H1 (cell line): Measurements from ENCODE around the gene RNF220. TPM values are rescaled to one million over a fixed set of nuclear protein-coding genes. Genes with fewer than 3 reads are reported as not detected.

Experiments
- CTCF ChIA-PET: fragments of 300-600 bp; sonication (Branson Sonifier 250); formaldehyde crosslinking; loops from one replicate; lab custom pipeline; 2021; ENCODE audit not compliant: partially characterized antibody; lab: Charles Lee
- POLR2A ChIA-PET: fragments of 300-600 bp; sonication (Branson Sonifier 250); formaldehyde crosslinking; loops from one replicate; lab custom pipeline; 2021; ENCODE audit warnings: inconsistent platforms; ENCODE audit not compliant: partially characterized antibody; lab: Charles Lee
- DNase-seq, 2 experiments: peaks; one replicate each; pipeline versions ENCODE4 v3.0.0 to v3.0.0-alpha.2; 2010 to 2022; ENCODE audit warnings: low spot score in 2 of 2, low read depth in 1 of 2, mixed read lengths in 1 of 2
- FAIRE-seq: peaks from 2 replicates; lab custom pipeline; 2011; peaks lifted over from hg19 to GRCh38; lab: Jason Lieb, UNC
- H2AFZ ChIP-seq: 2 replicates; pipeline ENCODE4 v1.8.1; 2012; ENCODE audit warnings: low read length, inconsistent platforms
- H2AK5ac ChIP-seq: 2 replicates; pipeline ENCODE4 v1.6.1; 2013; ENCODE audit warnings: low read depth, low read length
- H2BK120ac ChIP-seq: replicated peaks from 2 replicates; pipeline ENCODE3; 2013; ENCODE audit warnings: low read depth, low read length, inconsistent platforms
- H2BK12ac ChIP-seq: 2 replicates; pipeline ENCODE4 v1.6.1; 2013; ENCODE audit warnings: low read depth, low read length
- H2BK15ac ChIP-seq: 2 replicates; pipeline ENCODE4 v1.6.1; 2013; ENCODE audit warnings: low read length
- H2BK20ac ChIP-seq: 2 replicates; pipeline ENCODE4 v1.6.1; 2013; ENCODE audit warnings: low read length
- H2BK5ac ChIP-seq: 2 replicates; pipeline ENCODE4 v1.6.1; 2013; ENCODE audit warnings: low read depth, low read length
- H3K14ac ChIP-seq: 2 replicates; pipeline ENCODE4 v1.6.1; 2013; ENCODE audit warnings: inconsistent platforms; ENCODE audit not compliant: insufficient read length
- H3K18ac ChIP-seq: 2 replicates; pipeline ENCODE4 v1.6.1; 2013; ENCODE audit warnings: low read length; ENCODE audit errors: extremely low read depth
- H3K23ac ChIP-seq: 2 replicates; pipeline ENCODE4 v1.6.1; 2013; ENCODE audit warnings: inconsistent platforms; ENCODE audit not compliant: insufficient read length
- H3K23me2 ChIP-seq: 2 replicates; pipeline ENCODE4 v1.6.1; 2013; ENCODE audit warnings: low read depth, low read length
- H3K27ac ChIP-seq: 2 replicates; pipeline ENCODE4 v1.6.1; 2011; ENCODE audit warnings: low read depth, low read length, inconsistent platforms
- H3K27me3 ChIP-seq, 4 experiments: replicated peaks in 1 of 4; 1 replicate in 1 of 4; 2 replicates in 3 of 4; pipeline versions ENCODE4 v1.6.1 to v1.8.1; 2011 to 2013; ENCODE audit warnings: low read length in 3 of 4, mild to moderate bottlenecking in 3 of 4, inconsistent platforms in 2 of 4, mixed read lengths in 2 of 4, moderate library complexity in 1 of 4; ENCODE audit not compliant: control insufficient read depth in 3 of 4, insufficient read depth in 3 of 4; ENCODE audit errors: extremely low read depth in 1 of 4
- H3K36me3 ChIP-seq, 4 experiments: 2 replicates each; pipeline versions ENCODE4 v1.6.1 to v1.8.1; 2011 to 2013; ENCODE audit warnings: mild to moderate bottlenecking in 4 of 4, low read length in 3 of 4, moderate library complexity in 2 of 4, control low read depth in 1 of 4, inconsistent platforms in 1 of 4; ENCODE audit not compliant: insufficient read depth in 4 of 4, control insufficient read depth in 2 of 4
- H3K4ac ChIP-seq: replicated peaks from 2 replicates; pipeline ENCODE3; 2013; ENCODE audit warnings: low read length, low read depth, mixed read lengths, inconsistent platforms; ENCODE audit not compliant: insufficient read length
- H3K4me1 ChIP-seq, 4 experiments: replicated peaks in 1 of 4; 1 replicate in 1 of 4; 2 replicates in 3 of 4; pipeline versions ENCODE4 v1.6.1 to v1.8.1; 2011 to 2013; ENCODE audit warnings: low read length in 3 of 4, inconsistent platforms in 2 of 4, mixed read lengths in 1 of 4; ENCODE audit not compliant: insufficient read depth in 4 of 4, control insufficient read depth in 3 of 4
- H3K4me2 ChIP-seq, 2 experiments: 2 replicates each; pipeline versions ENCODE4 v1.6.1 to v1.8.1; 2011 to 2013; ENCODE audit warnings: low read depth in 2 of 2, low read length in 2 of 2, control low read depth in 1 of 2, inconsistent platforms in 1 of 2, mild to moderate bottlenecking in 1 of 2; ENCODE audit not compliant: insufficient read depth in 1 of 2
- H3K4me3 ChIP-seq, 4 experiments: fragments of 200-600, 300-600 bp in 1 of 4; sonication (generic), shearing (Covaris generic), sonication (Bioruptor Twin) in 1 of 4; 2 replicates each; pipeline versions ENCODE4 v1.5.1 to v1.8.1; 2011 to 2016; ENCODE audit warnings: low read length in 4 of 4, low read depth in 3 of 4, control low read depth in 2 of 4, inconsistent platforms in 2 of 4, mild to moderate bottlenecking in 2 of 4, mixed read lengths in 1 of 4, moderate library complexity in 1 of 4; ENCODE audit not compliant: insufficient read depth in 2 of 4; ENCODE audit errors: extremely low read depth in 1 of 4
- H3K56ac ChIP-seq: replicated peaks from 2 replicates; pipeline ENCODE3; 2013; ENCODE audit warnings: low read depth, mild to moderate bottlenecking, mixed read lengths, low read length, inconsistent platforms; ENCODE audit not compliant: insufficient read length
- H3K79me1 ChIP-seq: 2 replicates; pipeline ENCODE4 v1.6.1; 2013; ENCODE audit warnings: low read depth, low read length, control low read depth
- H3K79me2 ChIP-seq, 2 experiments: 2 replicates each; pipeline versions ENCODE4 v1.6.1 to v1.8.1; 2012 to 2013; ENCODE audit warnings: low read length in 2 of 2, mild to moderate bottlenecking in 2 of 2, inconsistent platforms in 1 of 2; ENCODE audit not compliant: insufficient read depth in 2 of 2, control insufficient read depth in 1 of 2
- H3K9ac ChIP-seq, 4 experiments: replicated peaks in 1 of 4; 1 replicate in 1 of 4; 2 replicates in 3 of 4; pipeline versions ENCODE4 v1.6.1 to v1.8.1; 2011 to 2013; ENCODE audit warnings: low read depth in 3 of 4, low read length in 3 of 4, control low read depth in 2 of 4, mild to moderate bottlenecking in 2 of 4, moderate library complexity in 2 of 4, inconsistent platforms in 1 of 4; ENCODE audit errors: extremely low read depth in 1 of 4
- H3K9me3 ChIP-seq, 2 experiments: 2 replicates each; pipeline versions ENCODE4 v1.6.1 to v1.8.1; 2012 to 2013; ENCODE audit warnings: mild to moderate bottlenecking in 2 of 2, moderate library complexity in 2 of 2, control low read depth in 1 of 2, inconsistent platforms in 1 of 2, low read depth in 1 of 2, low read length in 1 of 2, mixed read lengths in 1 of 2; ENCODE audit not compliant: insufficient read depth in 2 of 2
- H4K20me1 ChIP-seq, 2 experiments: replicated peaks in 1 of 2; 2 replicates each; pipeline versions ENCODE3 to v1.8.1; 2011 to 2013; ENCODE audit warnings: inconsistent platforms in 2 of 2, low read length in 2 of 2, mild to moderate bottlenecking in 1 of 2; ENCODE audit not compliant: insufficient read depth in 2 of 2, control insufficient read depth in 1 of 2
- H4K5ac ChIP-seq: 2 replicates; pipeline ENCODE4 v1.6.1; 2013; ENCODE audit warnings: low read length, low read depth, mixed read lengths, inconsistent platforms; ENCODE audit not compliant: insufficient read length
- H4K8ac ChIP-seq: 2 replicates; pipeline ENCODE4 v1.8.0; 2013; ENCODE audit warnings: mild to moderate bottlenecking, moderate library complexity, low read length, inconsistent platforms; ENCODE audit not compliant: insufficient read depth; ENCODE audit errors: extremely low read depth
- H4K91ac ChIP-seq: replicated peaks from 2 replicates; pipeline ENCODE3; 2013; ENCODE audit warnings: low read length, mixed read lengths, inconsistent platforms; ENCODE audit not compliant: insufficient read length
- CBX5 ChIP-seq: fragments of 300-800, 300-1000 bp; sonication (generic); IDR thresholded peaks from 2 replicates; pipeline ENCODE4 v1.7.1; 2016; ENCODE audit warnings: antibody characterized with exemption, low read length, low read depth
- CTBP2 ChIP-seq: IDR thresholded peaks from 2 replicates; pipeline ENCODE4 v1.7.0; 2011; ENCODE audit warnings: borderline replicate concordance, mild to moderate bottlenecking, moderate library complexity, mixed read lengths, low read length; ENCODE audit not compliant: insufficient read depth, insufficient read length
- GTF2F1 ChIP-seq: IDR thresholded peaks from 2 replicates; pipeline ENCODE4 v1.6.1; 2012; ENCODE audit warnings: low read depth, low read length, improper control_type of control experiment, borderline replicate concordance
- PHF8 ChIP-seq: fragments of 200-600 bp; sonication (generic); conservative IDR thresholded peaks from 2 replicates; pipeline ENCODE4 v1.7.1; 2012; ENCODE audit warnings: low read depth, mild to moderate bottlenecking, inconsistent platforms, low read length, moderate library complexity
- RAD21 ChIP-seq, 2 experiments: IDR thresholded peaks in 1 of 2; conservative IDR thresholded peaks in 1 of 2; 2 replicates each; pipeline ENCODE4 v1.6.1; 2011; ENCODE audit warnings: low read depth in 2 of 2, low read length in 2 of 2, improper control_type of control experiment in 1 of 2, inconsistent platforms in 1 of 2, mild to moderate bottlenecking in 1 of 2, moderate library complexity in 1 of 2
- SIN3A ChIP-seq, 2 experiments: IDR thresholded peaks in 1 of 2; conservative IDR thresholded peaks in 1 of 2; 2 replicates each; pipeline ENCODE4 v1.6.1; 2011 to 2012; ENCODE audit warnings: low read length in 2 of 2, improper control_type of control experiment in 1 of 2, low read depth in 1 of 2, mild to moderate bottlenecking in 1 of 2
- SP1 ChIP-seq: IDR thresholded peaks from 2 replicates; pipeline ENCODE4 v1.6.1; 2011; ENCODE audit warnings: low read depth, low read length
- SRF ChIP-seq: IDR thresholded peaks from 2 replicates; pipeline ENCODE4 v1.6.1; 2011; ENCODE audit warnings: mild to moderate bottlenecking, low read depth, low read length, moderate library complexity
- SUZ12 ChIP-seq: fragments of 200-600 bp; sonication (generic); IDR thresholded peaks from 2 replicates; pipeline ENCODE4 v1.6.1; 2012; ENCODE audit warnings: mild to moderate bottlenecking, inconsistent platforms, low read length, moderate library complexity, mixed read lengths
- YY1 ChIP-seq: IDR thresholded peaks from 2 replicates; pipeline ENCODE4 v1.6.1; 2011; ENCODE audit warnings: low read depth, mild to moderate bottlenecking, low read length
- WGBS, 2 experiments: shearing (Covaris generic) in 1 of 2; methylation state at CpG; one replicate each; pipeline versions ENCODE4 v1.1.6 to v1.1.7; 2013 to 2015; ENCODE audit warnings: low lambda C conversion rate in 2 of 2, mixed read lengths in 2 of 2, inconsistent platforms in 1 of 2, low coverage in 1 of 2, missing lambda C conversion rate in 1 of 2; ENCODE audit not compliant: insufficient replicate concordance in 2 of 2, insufficient coverage in 1 of 2, insufficient read length in 1 of 2; ENCODE audit errors: extremely low coverage in 1 of 2, missing lambda C conversion rate in 1 of 2; 5-methylcytosine and 5-hydroxymethylcytosine counted together
- polyA plus RNA-seq, 7 experiments: library from polyadenylated mRNA; depleted of rRNA in 3 of 7; stranded (reverse) in 5 of 7; unstranded in 2 of 7; fragments of >200 nt in 5 of 7; fragments of 200-250 nt in 2 of 7; gene quantifications; 1 replicate in 5 of 7; 2 replicates in 1 of 7; 4 replicates in 1 of 7; pipeline versions ENCODE4 v1.2.1 to v1.2.3, GENCODE V29; 2011 to 2013; ENCODE audit warnings: missing spikeins in 2 of 7, mixed read lengths in 2 of 7
- total RNA-seq: library from RNA; stranded (reverse); fragmentation: NEBNext Ultra II Directional; extraction: Animal tissue kit (Norgen Biotek cat#: 25700); gene quantifications from 2 replicates; pipeline ENCODE4 v1.2.1, GENCODE V29; 2021
- TF ChIP-seq, protein P1 (sequence below): IDR thresholded peaks from 2 replicates; pipeline ENCODE4 v1.6.1; 2011; ENCODE audit warnings: low read depth, mild to moderate bottlenecking, low read length; ENCODE audit not compliant: insufficient read depth

The RNF220 gene
- total and polyA plus RNA-seq, 2 of the 8 experiments (the other 6 are each of a cell fraction or from before 2014, with no cell fraction given), result 123 to 160 TPM

DNA sequence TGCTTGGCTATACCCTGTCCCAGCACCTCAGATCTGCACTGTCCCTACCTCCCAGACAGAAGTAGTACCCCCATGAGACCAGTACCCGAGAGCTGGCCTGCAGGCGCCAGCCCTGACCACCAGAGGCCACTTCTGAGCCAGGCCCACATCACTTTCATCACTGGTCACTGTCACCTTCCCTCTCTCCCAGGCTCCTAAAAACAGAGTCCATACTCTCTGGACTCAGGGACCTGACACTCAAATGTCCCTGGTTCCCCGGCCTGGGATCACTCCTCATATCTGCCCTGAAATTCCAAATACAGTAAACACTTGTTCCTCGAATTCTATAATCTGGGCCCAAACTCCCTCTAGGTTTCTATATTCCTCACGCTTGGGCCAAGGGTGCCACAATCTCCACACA is 250.6 kb downstream of the RNF220 start:
- CTCF ChIA-PET, result interaction anchor here (0.7 to 3.4 kb wide), 23 partner anchors 9 to 619 kb away, joined by 3 to 29 read pairs (median 4); partner anchors contain the start of genes ARMH1 and TMEM53
- Histone ChIP-seq H2BK20ac (no peak overlapping the region), H3K4me2 (no peak overlapping the region), H3K79me1 (no peaks in the 10 kb centered on the region), H3K36me3 (peaks cover 0 to 4% (median 2%) of the 10 kb centered on the region in 4 experiments; a peak in 4 of 8 replicates), H3K27me3 (no peaks in the 10 kb centered on the region), H4K91ac (no peak overlapping the region), H3K4ac (no peak overlapping the region), H3K4me3 (no peak overlapping the region), H4K5ac (no peak overlapping the region), H3K18ac (no peak overlapping the region), H3K4me1 (peaks cover 0 to 7% (median 1%) of the 10 kb centered on the region in 4 experiments; a peak in 3 of 7 replicates), H3K9me3 (no peaks in the 10 kb centered on the region), H4K20me1 (peaks cover 0 to 2% of the 10 kb centered on the region in 2 experiments), H2BK5ac (no peak overlapping the region), H2AFZ (no peak overlapping the region), H3K23ac (no peak overlapping the region), H3K14ac (no peak overlapping the region), H3K27ac (no peak overlapping the region), H2BK15ac (no peak overlapping the region), H2BK120ac (no peak overlapping the region), H3K23me2 (no peaks in the 10 kb centered on the region), H2AK5ac (no peak overlapping the region), H2BK12ac (no peak overlapping the region), H3K9ac (no peak overlapping the region), H4K8ac (no peak overlapping the region), H3K79me2 (no peaks in the 10 kb centered on the region), H3K56ac (no peak overlapping the region)
- WGBS, 2 experiments, result 67% methylated on average over 5 of the region's 5 CpGs; no CpG with 5 or more reads in 1 of the 2 experiments
- FAIRE-seq (peak; percentile 69), DNase-seq (peak in 1 of 2 experiments; percentile 66)
- POLR2A ChIA-PET, result interaction anchor here (0.6 to 3.0 kb wide), 7 partner anchors 9 to 75 kb away, joined by 3 to 17 read pairs (median 4); no protein-coding TSS in a partner anchor
- TF ChIP-seq SRF (no peak), PHF8 (no peak), CBX5 (no peak), SP1 (no peak), GTF2F1 (no peak), SIN3A (conservative IDR thresholded peaks at IDR 0.05 in 1 of 2, IDR thresholded peaks at IDR 0.05 in 1 of 2; ENCODE audit: low read depth in 1 of 2, low read length in 2 of 2) (no peak), RAD21 (IDR thresholded peaks at IDR 0.05 in 1 of 2, conservative IDR thresholded peaks at IDR 0.05 in 1 of 2; ENCODE audit: low read depth in 2 of 2, low read length in 2 of 2) (peak; percentile 66 to 79), CTBP2 (no peak), SUZ12 (no peak), YY1 (no peak)
- TF ChIP-seq, protein P1, sequence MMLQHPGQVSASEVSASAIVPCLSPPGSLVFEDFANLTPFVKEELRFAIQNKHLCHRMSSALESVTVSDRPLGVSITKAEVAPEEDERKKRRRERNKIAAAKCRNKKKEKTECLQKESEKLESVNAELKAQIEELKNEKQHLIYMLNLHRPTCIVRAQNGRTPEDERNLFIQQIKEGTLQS, result 0 out of 2 replicates have a peak, but pooled peaks have one; percentile 3
